ENCODE measurements around the gene HELB. TPM values are rescaled to one million over a fixed set of nuclear protein-coding genes. Genes with fewer than 3 reads are reported as not detected.

HELB gene
- total RNA-seq, 1 experiment from 2014 or later, result 4.1 TPM

GRCh38 chr12:66287275-66287674 is 15.0 kb upstream of the HELB start:
- BruUV-seq (replicated peaks), result no TSS peak
- Histone ChIP-seq H3K9me3 (ENCODE audit: low read depth, low read length, poor library complexity, severe bottlenecking) (no peaks in the 10 kb centered on the region), H3K4me1 (ENCODE audit: insufficient read depth, low read length, poor library complexity, severe bottlenecking) (no peaks in the 10 kb centered on the region), H3K27ac (ENCODE audit: low read depth, low read length, poor library complexity, severe bottlenecking) (no peak overlapping the region), H3K36me3 (ENCODE audit: insufficient read depth, low read length, poor library complexity, severe bottlenecking) (no peaks in the 10 kb centered on the region), H3K27me3 (replicated peaks; ENCODE audit: insufficient read depth, low read depth, low read length, poor library complexity) (peaks cover 4% of the 10 kb centered on the region), H3K4me3 (ENCODE audit: low read depth, low read length, poor library complexity, severe bottlenecking) (no peak overlapping the region)
- POLR2A ChIA-PET (ENCODE audit: low non-redundant PET), result no interaction called here
- intact Hi-C loops (cut with micrococcal nuclease; ENCODE audit: unreplicated experiment), result no loop called here
- CTCF ChIA-PET, result no interaction called here
- TF ChIP-seq EZH2 (IDR thresholded peaks at IDR 0.05; ENCODE audit: borderline replicate concordance, low read depth, low read length, poor library complexity, severe bottlenecking), result no peak
- no peak for TF ChIP-seq CTCF (conservative IDR thresholded peaks at IDR 0.05; ENCODE audit: low read depth, low read length)
- DNase-seq (ENCODE audit: low spot score), result no peak

- BruUV-seq (replicated peaks), result no TSS peak
- H3K9me3 ChIP-seq (ENCODE audit: low read depth, low read length, poor library complexity, severe bottlenecking), result no peaks in the 10 kb centered on the region
- TF ChIP-seq CTCF (conservative IDR thresholded peaks at IDR 0.05; ENCODE audit: low read depth, low read length), result no peak
- no peak for TF ChIP-seq EZH2 (IDR thresholded peaks at IDR 0.05; ENCODE audit: borderline replicate concordance, low read depth, low read length, poor library complexity, severe bottlenecking)
- POLR2A ChIA-PET (ENCODE audit: low non-redundant PET), result no interaction called here
- intact Hi-C loops (cut with micrococcal nuclease; ENCODE audit: unreplicated experiment), result no loop called here
- peaks cover 7% of the 10 kb centered on the region for H3K27me3 ChIP-seq (replicated peaks; ENCODE audit: insufficient read depth, low read depth, low read length, poor library complexity)
- no peaks in the 10 kb centered on the region for H3K36me3 ChIP-seq (ENCODE audit: insufficient read depth, low read length, poor library complexity, severe bottlenecking)
- H3K27ac ChIP-seq (ENCODE audit: low read depth, low read length, poor library complexity, severe bottlenecking), result no peak overlapping the region
- DNase-seq (ENCODE audit: low spot score), result no peak
- no peaks in the 10 kb centered on the region for H3K4me1 ChIP-seq (ENCODE audit: insufficient read depth, low read length, poor library complexity, severe bottlenecking)
- CTCF ChIA-PET, result no interaction called here
- no peak overlapping the region for H3K4me3 ChIP-seq (ENCODE audit: low read depth, low read length, poor library complexity, severe bottlenecking)
Observed at GRCh38 chr12:66288121-66288520, 14.2 kb upstream of the HELB start.

GRCh38 chr12:66289485-66289884 is 12.8 kb upstream of the HELB start:
- Histone ChIP-seq H3K9me3 (ENCODE audit: low read depth, low read length, poor library complexity, severe bottlenecking) (no peaks in the 10 kb centered on the region), H3K4me1 (ENCODE audit: insufficient read depth, low read length, poor library complexity, severe bottlenecking) (no peaks in the 10 kb centered on the region), H3K27ac (ENCODE audit: low read depth, low read length, poor library complexity, severe bottlenecking) (no peak overlapping the region), H3K4me3 (ENCODE audit: low read depth, low read length, poor library complexity, severe bottlenecking) (no peak overlapping the region), H3K36me3 (ENCODE audit: insufficient read depth, low read length, poor library complexity, severe bottlenecking) (no peaks in the 10 kb centered on the region), H3K27me3 (replicated peaks; ENCODE audit: insufficient read depth, low read depth, low read length, poor library complexity) (peaks cover 7% of the 10 kb centered on the region)
- BruUV-seq (replicated peaks), result no TSS peak
- intact Hi-C loops (cut with micrococcal nuclease; ENCODE audit: unreplicated experiment), result no loop called here
- ChIA-PET POLR2A (ENCODE audit: low non-redundant PET) (no interaction called here), CTCF (no interaction called here)
- no peak for DNase-seq (ENCODE audit: low spot score)
- no peak for TF ChIP-seq CTCF (conservative IDR thresholded peaks at IDR 0.05; ENCODE audit: low read depth, low read length)
- no peak for TF ChIP-seq EZH2 (IDR thresholded peaks at IDR 0.05; ENCODE audit: borderline replicate concordance, low read depth, low read length, poor library complexity, severe bottlenecking)

All from A673 (cell line).